Natural killer cell (primary cell): ENCODE data around the gene AIMP2. TPM values are rescaled to one million over a fixed set of nuclear protein-coding genes. Genes with fewer than 3 reads are reported as not detected.
A peak's percentile ranks its signal among the peaks of the same experiment; 100 is the strongest.

Experiments used
- ATAC-seq, 3 donors: fragments of 150-1000 bp in 2 of 3; fragments of 200-7000 bp in 1 of 3; cut with Tn5 transposase; 1 replicate in 1 of 3; 2 replicates in 2 of 3; pipeline ENCODE4 v1.10.0; 2021; ENCODE audit warnings: mild to moderate bottlenecking in 2 of 3, moderate library complexity in 2 of 3
- DNase-seq, 2 donors: peaks; one replicate each; pipeline versions ENCODE4 v3.0.0 to v3.0.0-alpha.2; 2013 to 2021; ENCODE audit warnings: mixed read lengths in 1 of 2
- H3K27ac ChIP-seq: one replicate; pipeline ENCODE4 v1.5.1; 2013; ENCODE audit warnings: mild to moderate bottlenecking, low read length
- H3K27me3 ChIP-seq: one replicate; pipeline ENCODE4 v1.6.1; 2013; ENCODE audit warnings: low read length; ENCODE audit not compliant: control insufficient read depth, insufficient read depth
- H3K36me3 ChIP-seq: one replicate; pipeline ENCODE4 v1.6.1; 2013; ENCODE audit warnings: low read length; ENCODE audit not compliant: control insufficient read depth, insufficient read depth
- H3K4me1 ChIP-seq: one replicate; pipeline ENCODE4 v1.6.1; 2013; ENCODE audit warnings: low read length; ENCODE audit not compliant: control insufficient read depth, insufficient read depth
- H3K4me3 ChIP-seq: one replicate; pipeline ENCODE4 v1.5.1; 2013; ENCODE audit warnings: low read length
- H3K9me3 ChIP-seq: one replicate; pipeline ENCODE4 v1.6.1; 2013; ENCODE audit warnings: low read length; ENCODE audit not compliant: control insufficient read depth, insufficient read depth
- H3K27ac Mint-ChIP-seq, 2 donors: one replicate each; pipeline ENCODE4 v1.8.0; 2022; ENCODE audit warnings: mild to moderate bottlenecking in 2 of 2, mixed read lengths in 2 of 2, moderate library complexity in 1 of 2
- H3K27me3 Mint-ChIP-seq, 2 donors: one replicate each; pipeline ENCODE4 v1.8.0; 2022; ENCODE audit warnings: low read depth in 2 of 2, mixed read lengths in 2 of 2
- H3K36me3 Mint-ChIP-seq: one replicate; pipeline ENCODE4 v1.8.0; 2022; ENCODE audit warnings: mixed read lengths
- H3K4me1 Mint-ChIP-seq, 2 donors: one replicate each; pipeline ENCODE4 v1.8.0; 2022; ENCODE audit warnings: mixed read lengths in 2 of 2
- H3K4me3 Mint-ChIP-seq: one replicate; pipeline ENCODE4 v1.8.0; 2022; ENCODE audit warnings: mild to moderate bottlenecking, moderate library complexity, mixed read lengths
- H3K9me3 Mint-ChIP-seq, 2 donors: one replicate each; pipeline ENCODE4 v1.8.0; 2022; ENCODE audit warnings: mixed read lengths in 2 of 2
- WGBS: methylation state at CpG from one replicate; pipeline ENCODE4 v1.1.7; 2013; ENCODE audit warnings: missing lambda C conversion rate; ENCODE audit not compliant: insufficient coverage; 5-methylcytosine and 5-hydroxymethylcytosine counted together
- intact Hi-C: fragments of 100-400 bp; cut with micrococcal nuclease; formaldehyde crosslinking; loops from one replicate; pipeline ENCODE4 v1.14.2; 2022
- total RNA-seq, 4 donors: library from RNA; stranded (reverse); fragments of 120-200 nt in 1 of 4; gene quantifications; one replicate each; pipeline versions ENCODE4 v1.2.3 to v1.2.4, GENCODE V29; 2013 to 2022
- TF ChIP-seq, protein P1 (sequence below): fragments of 200-600 bp; IDR thresholded peaks from one replicate; pipeline ENCODE4 v1.8.0; 2022; ENCODE audit warnings: antibody characterized with exemption

Gene AIMP2
- total RNA-seq, 3 donors from 2014 or later (not counting 1 experiment from before 2014, with no cell fraction given) = 7.2 to 11.1 (median 8.1) TPM

DNA sequence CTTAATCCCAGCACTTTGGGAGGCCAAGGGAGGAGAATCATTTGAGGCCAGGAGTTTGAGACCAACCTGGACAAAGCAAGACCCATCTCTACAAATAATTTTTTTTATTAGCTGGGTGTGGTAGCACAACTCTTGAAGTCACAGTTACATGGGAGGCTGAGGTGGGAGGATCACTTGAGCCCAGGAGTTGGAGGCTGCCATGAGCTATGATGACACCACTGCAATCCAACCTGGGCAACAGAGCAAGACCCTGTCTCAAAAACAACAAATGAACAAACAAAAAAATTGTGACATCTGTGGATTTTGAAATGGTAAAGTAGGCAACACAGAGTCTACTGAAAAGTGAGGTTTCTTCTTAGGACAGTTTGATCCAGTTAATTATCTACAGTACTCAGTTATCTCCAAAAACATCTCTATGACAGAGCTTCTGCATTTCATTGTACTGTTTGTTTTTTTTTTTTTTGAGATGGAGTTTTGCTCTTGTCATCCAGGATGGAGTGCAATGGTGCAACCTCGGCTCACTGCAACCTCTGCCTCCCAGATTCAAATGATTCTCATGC is 18.8 kb downstream of the AIMP2 start:
- Histone ChIP-seq H3K9me3 (no peaks in the 10 kb centered on the region), H3K4me1 (peaks cover 43% of the 10 kb centered on the region), H3K27ac (peak overlapping the region; percentile 85), H3K27me3 (no peaks in the 10 kb centered on the region), H3K36me3 (peaks cover 37% of the 10 kb centered on the region), H3K4me3 (no peak overlapping the region)
- Mint-ChIP-seq H3K27me3 (no peaks in the 10 kb centered on the region), H3K4me3 (no peak overlapping the region), H3K27ac (peak overlapping the region; percentile 90 to 94), H3K9me3 (no peaks in the 10 kb centered on the region), H3K36me3 (peaks cover 15% of the 10 kb centered on the region), H3K4me1 (peaks cover 44 to 54% of the 10 kb centered on the region in 2 donors)
- DNase-seq (no peak), ATAC-seq (no peak)
- intact Hi-C loops = no loop called here
- TF ChIP-seq, protein P1, sequence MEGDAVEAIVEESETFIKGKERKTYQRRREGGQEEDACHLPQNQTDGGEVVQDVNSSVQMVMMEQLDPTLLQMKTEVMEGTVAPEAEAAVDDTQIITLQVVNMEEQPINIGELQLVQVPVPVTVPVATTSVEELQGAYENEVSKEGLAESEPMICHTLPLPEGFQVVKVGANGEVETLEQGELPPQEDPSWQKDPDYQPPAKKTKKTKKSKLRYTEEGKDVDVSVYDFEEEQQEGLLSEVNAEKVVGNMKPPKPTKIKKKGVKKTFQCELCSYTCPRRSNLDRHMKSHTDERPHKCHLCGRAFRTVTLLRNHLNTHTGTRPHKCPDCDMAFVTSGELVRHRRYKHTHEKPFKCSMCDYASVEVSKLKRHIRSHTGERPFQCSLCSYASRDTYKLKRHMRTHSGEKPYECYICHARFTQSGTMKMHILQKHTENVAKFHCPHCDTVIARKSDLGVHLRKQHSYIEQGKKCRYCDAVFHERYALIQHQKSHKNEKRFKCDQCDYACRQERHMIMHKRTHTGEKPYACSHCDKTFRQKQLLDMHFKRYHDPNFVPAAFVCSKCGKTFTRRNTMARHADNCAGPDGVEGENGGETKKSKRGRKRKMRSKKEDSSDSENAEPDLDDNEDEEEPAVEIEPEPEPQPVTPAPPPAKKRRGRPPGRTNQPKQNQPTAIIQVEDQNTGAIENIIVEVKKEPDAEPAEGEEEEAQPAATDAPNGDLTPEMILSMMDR = no peak
- 83% methylated on average over 1 of the region's 1 CpG for WGBS

DNA sequence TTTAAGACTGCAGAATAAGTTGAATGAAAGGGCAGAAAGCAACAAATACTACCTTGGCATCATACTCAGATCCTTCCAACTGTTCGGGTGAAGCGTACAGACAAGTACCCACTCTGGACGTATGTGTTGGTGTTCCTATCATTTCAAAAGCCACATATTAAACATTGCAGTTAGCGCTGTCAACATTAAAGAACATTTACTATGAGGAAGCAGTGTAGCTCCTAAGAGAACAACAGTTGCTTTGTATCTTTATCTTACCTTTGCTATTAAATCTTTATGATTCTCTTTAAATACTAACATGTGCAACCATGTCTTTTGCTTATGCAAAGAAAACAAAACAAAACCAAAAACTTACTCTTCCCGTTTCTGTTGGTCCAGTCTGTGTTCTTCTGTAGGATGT is 19.5 kb downstream of the AIMP2 start:
- no peak overlapping the region for H3K4me3 Mint-ChIP-seq
- Histone ChIP-seq H3K36me3 (peaks cover 30% of the 10 kb centered on the region), H3K4me1 (peaks cover 47% of the 10 kb centered on the region), H3K27ac (no peak overlapping the region), H3K27me3 (no peaks in the 10 kb centered on the region), H3K4me3 (no peak overlapping the region), H3K9me3 (no peaks in the 10 kb centered on the region)
- no peaks in the 10 kb centered on the region for H3K9me3 Mint-ChIP-seq
- DNase-seq = no peak
- intact Hi-C loops = no loop called here
- no peak overlapping the region for H3K27ac Mint-ChIP-seq
- H3K27me3 Mint-ChIP-seq = no peaks in the 10 kb centered on the region
- peaks cover 47 to 49% of the 10 kb centered on the region in 2 donors for H3K4me1 Mint-ChIP-seq
- ATAC-seq = no peak
- TF ChIP-seq, protein P1 = no peak
- peaks cover 8% of the 10 kb centered on the region for H3K36me3 Mint-ChIP-seq
- 99% methylated on average over 5 of the region's 5 CpGs for WGBS

DNA sequence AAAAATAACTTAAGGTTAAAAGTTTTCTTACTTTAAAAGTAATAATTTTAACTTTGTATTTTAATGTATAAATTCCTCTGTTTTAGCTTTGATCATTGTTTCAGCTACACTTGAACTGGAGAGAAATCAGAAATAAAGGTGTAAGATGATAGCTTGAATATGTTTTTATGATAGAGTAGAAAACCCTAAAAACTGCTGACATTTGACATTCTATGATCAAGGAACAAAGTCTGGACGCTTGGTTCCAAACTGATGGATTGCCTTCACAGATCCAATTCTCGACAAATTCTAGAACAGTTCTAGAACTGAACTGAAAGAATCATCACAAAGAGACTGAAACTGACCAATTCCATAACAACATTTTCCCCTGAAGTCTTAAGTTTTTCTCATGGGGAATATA is 21.9 kb downstream of the AIMP2 start, which contains the start of gene ANKRD61:
Gene ANKRD61, plus strand, starts transcription at position 389 of the 400 bp plus-strand sequence. Its CDS starts 0 bp downstream, at position 389.
- Histone ChIP-seq H3K4me3 (no peak within 1 kb of the TSS), H3K27ac (peak within 1 kb of the TSS; percentile 48), H3K36me3 (peaks cover 37% of the 10 kb centered on the region), H3K27me3 (no peaks in the 10 kb centered on the region), H3K4me1 (peaks cover 36% of the 10 kb centered on the region), H3K9me3 (no peaks in the 10 kb centered on the region)
- WGBS = 92% methylated on average over 2 of the region's 2 CpGs
- Mint-ChIP-seq H3K27ac (peak within 1 kb of the TSS; percentile 89 to 90), H3K36me3 (peaks cover under 1% of the 10 kb centered on the region), H3K4me3 (peak within 1 kb of the TSS; percentile 89), H3K27me3 (no peaks in the 10 kb centered on the region), H3K9me3 (no peaks in the 10 kb centered on the region), H3K4me1 (peaks cover 44% of the 10 kb centered on the region in 2 donors)
- ATAC-seq = no peak
- intact Hi-C loops = no loop called here
- no peak for DNase-seq
- TF ChIP-seq, protein P1 = no peak

DNA sequence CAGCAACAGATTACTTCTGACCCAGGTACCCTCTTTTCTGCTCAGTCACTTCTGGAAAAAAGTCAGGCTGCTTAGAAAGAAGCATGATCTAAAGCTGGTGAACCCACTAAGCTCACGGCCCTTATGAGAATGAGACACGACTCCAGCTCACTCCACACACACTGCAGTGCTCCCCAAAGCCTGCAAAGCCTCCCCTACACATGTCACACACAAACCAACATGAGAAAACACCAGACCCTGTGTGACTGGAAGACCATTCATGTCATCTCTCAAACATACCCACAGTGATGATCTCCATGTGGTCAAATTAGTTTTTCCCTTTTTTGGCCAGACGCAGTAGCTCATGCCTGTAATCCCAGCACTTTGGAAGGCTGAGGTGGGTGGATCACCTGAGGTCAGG is 22.5 kb downstream of the AIMP2 start:
- Histone ChIP-seq H3K36me3 (peaks cover 42% of the 10 kb centered on the region), H3K9me3 (no peaks in the 10 kb centered on the region), H3K27ac (peak overlapping the region; percentile 43), H3K4me3 (no peak overlapping the region), H3K4me1 (peaks cover 31% of the 10 kb centered on the region), H3K27me3 (no peaks in the 10 kb centered on the region)
- WGBS = 46% methylated on average over 3 of the region's 3 CpGs
- DNase-seq (peak in 1 of 2 donors; percentile 16), ATAC-seq (peak; percentile 69 to 78 (median 70))
- TF ChIP-seq, protein P1 = no peak
- Mint-ChIP-seq H3K27me3 (no peaks in the 10 kb centered on the region), H3K36me3 (peaks cover 6% of the 10 kb centered on the region), H3K27ac (peak overlapping the region; percentile 89 to 90), H3K4me3 (peak overlapping the region; percentile 89), H3K9me3 (no peaks in the 10 kb centered on the region), H3K4me1 (peaks cover 38% of the 10 kb centered on the region in 2 donors)
- intact Hi-C loops = no loop called here
